Right lobe of liver (tissue), 4 donors: ENCODE data around the gene KSR2.

Experiments used
- POLR2A ChIP-seq: fragments of 450-650 bp; IDR thresholded peaks from one replicate; pipeline ENCODE4 v1.6.1; 2017; ENCODE audit warnings: antibody characterized with exemption, mild to moderate bottlenecking
- TF ChIP-seq, protein P1 (sequence below), 4 donors: fragments of 200-600 bp in 3 of 4; fragments of 450-650 bp in 1 of 4; IDR thresholded peaks; one replicate each; pipeline versions ENCODE4 v1.5.1 to v1.8.0; 2016 to 2022; ENCODE audit warnings: antibody characterized with exemption in 4 of 4, mild to moderate bottlenecking in 2 of 4
- donor health status: DM: no; HTN: no; CAD: no.
- donor health status: DM: no; HTN: no; CAD: no.
- donor health status: DM: no; HTN: yes; CAD: no.

DNA sequence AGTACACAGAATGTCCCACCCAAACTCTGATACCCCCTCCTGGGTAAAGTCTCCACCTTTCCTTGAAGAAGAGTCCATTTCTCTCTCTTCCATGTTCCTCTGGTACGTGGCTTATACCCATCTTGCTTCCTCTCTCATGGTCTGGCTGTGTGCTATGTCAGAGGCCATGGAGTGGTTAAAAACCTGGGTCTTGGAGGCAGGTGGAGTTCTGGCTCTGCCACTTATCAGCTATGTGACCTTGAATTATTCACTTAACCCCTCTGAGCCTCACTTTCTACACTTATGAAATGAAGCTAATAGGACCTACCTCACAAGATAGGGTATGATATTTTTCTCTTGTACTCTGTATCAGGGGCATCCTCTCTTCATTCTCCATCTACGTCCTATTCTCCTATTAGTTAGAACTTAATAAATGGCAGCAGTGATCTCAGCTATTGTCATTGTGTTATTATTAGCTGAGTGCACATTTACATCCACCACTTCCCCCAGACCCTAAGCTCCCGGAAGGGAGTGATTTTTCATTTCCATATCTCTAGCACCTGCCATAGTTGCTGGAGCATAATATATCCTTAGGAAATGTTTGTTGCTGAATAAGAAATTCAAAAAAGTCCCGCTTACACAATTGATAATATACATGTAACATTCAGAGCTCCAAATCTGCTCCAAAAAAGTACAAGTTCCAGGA, 547.6 kb downstream of the KSR2 start:
- TF ChIP-seq, protein P1, sequence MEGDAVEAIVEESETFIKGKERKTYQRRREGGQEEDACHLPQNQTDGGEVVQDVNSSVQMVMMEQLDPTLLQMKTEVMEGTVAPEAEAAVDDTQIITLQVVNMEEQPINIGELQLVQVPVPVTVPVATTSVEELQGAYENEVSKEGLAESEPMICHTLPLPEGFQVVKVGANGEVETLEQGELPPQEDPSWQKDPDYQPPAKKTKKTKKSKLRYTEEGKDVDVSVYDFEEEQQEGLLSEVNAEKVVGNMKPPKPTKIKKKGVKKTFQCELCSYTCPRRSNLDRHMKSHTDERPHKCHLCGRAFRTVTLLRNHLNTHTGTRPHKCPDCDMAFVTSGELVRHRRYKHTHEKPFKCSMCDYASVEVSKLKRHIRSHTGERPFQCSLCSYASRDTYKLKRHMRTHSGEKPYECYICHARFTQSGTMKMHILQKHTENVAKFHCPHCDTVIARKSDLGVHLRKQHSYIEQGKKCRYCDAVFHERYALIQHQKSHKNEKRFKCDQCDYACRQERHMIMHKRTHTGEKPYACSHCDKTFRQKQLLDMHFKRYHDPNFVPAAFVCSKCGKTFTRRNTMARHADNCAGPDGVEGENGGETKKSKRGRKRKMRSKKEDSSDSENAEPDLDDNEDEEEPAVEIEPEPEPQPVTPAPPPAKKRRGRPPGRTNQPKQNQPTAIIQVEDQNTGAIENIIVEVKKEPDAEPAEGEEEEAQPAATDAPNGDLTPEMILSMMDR (IDR thresholded peaks at IDR 0.05) = no peak
- TF ChIP-seq POLR2A = no peak
